ENCODE measurements around the gene DLG2.
"Not testable (repeated sequence)": the region's sequence is repeated elsewhere in the genome, so short reads cannot be mapped to it uniquely, and the experiment has no call there.

Gene DLG2

DNA sequence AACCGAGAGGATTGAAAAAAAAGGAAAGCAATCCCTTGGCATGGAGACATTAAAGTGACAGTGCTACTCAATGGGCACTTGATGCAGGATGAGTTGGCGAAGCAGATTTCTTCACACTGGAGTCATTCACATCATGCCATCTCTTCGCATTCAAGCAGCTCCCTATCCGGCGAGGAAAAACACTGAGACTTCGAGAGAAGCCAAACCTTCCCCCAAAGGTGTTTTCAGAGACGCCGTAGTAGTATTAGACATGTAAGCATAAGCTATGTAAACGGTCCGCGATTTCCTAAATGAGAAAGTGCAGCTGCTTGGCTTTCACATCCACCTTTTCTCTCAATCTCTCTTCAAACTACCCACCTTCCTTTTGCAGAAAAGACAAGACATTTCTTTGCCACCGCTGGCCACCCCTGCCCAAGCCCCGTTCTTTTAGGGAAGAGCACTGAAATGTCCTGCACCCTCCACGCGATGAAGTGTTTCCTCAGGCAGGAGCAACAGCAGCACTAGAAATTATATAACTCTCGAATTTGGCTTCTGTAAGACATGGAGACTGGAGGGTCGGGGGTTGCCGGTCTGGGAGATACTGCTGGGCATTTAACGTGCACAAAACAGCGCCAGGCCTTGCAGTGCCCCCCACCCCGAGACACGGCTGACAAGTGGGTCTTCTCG, at the start of gene DLG2:
DLG2 (minus strand) TSS at position 13 of the 666 bp plus-strand sequence.
- DNase-seq, result peak; percentile 64

DNA sequence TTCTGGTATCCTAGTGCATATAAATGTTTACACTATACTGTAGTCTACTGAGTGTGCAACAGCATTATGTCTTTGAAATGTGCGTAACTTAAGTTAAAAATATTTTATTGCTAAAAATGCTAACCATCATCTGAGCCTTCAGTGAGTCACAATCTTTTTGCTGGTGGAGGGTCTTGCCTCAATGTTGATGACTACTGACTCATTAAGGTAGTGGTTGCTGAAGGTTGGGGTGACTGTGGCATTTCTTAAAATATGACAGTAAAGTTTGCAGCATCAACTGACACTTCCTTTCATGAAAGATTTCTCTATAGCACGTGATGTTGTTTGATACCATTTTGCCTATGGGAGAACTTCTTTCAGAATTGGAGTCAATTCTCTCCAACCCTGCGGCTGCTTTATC, 46.2 kb upstream of the DLG2 start:
- no peak for DNase-seq

DNA sequence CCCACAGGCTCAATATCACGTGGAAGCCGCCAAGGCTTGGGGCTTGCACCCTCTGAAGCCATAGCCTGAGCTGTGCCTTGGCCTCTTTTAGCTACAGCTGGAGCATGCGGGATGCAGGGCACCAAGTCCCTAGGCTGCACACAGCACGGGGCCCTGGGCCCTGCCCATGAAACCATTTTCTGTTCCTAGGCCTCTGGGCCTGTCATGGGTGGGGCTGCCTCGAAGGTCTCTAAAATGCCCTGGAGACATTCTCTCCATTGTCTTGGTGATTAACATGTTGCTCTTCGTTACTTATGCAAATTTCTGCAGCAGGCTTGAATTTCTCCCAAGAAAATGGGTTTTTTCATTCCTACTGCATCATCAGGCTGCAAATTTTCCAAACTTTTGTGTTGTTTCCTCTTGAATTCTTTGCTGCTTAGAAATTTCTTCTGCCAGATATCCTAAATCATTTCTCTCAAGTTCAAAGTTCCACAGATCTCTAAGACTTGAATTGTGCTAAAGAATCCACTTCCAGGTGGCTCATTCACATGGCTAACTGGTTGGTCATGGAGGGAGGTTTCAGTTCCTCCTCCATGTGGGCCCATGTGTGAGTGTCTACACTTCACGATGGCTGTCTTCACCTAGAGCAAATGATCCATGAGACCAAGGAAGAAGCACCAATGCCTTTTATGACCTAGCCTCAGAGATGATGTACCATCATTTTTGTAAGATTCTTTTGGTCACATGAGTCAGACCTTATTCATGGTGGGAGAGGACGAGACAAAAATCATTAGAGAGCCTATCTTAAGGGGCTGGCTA, 45.2 kb upstream of the DLG2 start:
- DNase-seq, result no peak

DNA sequence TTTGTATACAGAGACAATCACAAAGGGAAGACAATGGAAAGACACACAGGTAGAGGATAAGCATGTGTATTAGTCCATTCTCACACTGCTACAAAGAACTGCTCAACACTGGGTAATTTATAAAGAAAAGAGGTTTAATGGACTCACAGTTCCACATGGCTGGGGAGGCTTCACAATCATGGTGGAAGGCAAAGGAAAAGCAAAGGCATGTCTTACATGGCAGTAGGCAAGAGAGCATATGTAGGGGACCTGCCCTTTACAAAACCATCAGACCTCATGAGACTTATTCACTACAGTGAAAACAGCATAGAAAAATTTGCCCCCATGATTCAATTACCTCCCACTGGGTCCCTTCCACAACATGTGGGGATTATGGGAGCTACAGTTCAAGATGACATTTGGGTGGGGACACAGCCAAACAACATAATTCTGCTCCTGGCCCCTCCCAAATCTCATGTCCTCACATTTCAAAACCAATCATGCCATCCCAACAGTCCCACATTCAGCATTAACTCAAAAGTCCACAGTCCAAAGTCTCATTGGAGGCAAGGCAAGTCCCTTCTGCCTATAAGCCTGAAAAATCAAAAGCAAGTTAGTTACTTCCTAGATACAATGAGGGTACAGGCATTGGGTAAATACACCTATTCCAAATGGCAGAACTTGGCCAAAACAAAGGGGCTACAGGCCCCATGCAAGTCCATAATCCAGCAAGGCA, 44.0 kb upstream of the DLG2 start:
- not testable (repeated sequence) for DNase-seq

DNA sequence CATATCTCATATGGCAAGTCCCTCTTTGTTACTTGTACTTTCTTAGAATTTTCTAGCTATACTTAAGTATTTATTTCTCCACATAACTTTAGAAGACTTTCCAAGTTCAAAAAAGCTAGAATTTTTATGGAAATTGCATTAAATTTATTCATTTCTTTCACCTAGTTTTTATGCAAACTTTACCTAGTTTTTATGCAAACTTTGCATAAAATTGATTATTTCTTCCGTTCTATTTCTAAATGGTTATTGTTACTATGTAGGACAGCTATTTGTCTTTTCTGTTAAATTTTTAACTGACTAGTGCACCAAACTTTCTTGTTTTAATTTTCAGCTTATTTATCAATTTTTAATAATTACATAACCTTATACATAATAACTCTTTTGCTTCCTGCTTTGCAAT, 41.0 kb upstream of the DLG2 start:
- DNase-seq, result no peak

DNA sequence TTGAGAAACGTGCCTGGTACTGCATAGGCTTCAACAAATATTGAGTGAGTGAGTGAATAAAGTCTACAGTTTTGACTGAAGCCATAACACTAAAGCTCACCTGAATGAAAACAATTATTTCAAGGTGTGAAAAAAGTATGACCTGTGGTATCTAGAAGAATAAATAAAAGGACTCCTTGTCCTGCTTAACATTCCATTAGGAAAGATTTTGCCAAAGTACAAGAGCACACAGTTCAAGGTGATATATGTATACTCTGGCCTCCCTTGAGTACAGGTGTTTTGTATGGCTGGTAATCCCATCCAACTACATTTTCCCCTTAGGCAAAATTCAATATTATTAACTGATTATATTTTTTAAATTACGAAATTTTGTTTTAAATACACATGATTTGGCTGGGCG, 39.5 kb upstream of the DLG2 start:
- DNase-seq, result no peak

DNA sequence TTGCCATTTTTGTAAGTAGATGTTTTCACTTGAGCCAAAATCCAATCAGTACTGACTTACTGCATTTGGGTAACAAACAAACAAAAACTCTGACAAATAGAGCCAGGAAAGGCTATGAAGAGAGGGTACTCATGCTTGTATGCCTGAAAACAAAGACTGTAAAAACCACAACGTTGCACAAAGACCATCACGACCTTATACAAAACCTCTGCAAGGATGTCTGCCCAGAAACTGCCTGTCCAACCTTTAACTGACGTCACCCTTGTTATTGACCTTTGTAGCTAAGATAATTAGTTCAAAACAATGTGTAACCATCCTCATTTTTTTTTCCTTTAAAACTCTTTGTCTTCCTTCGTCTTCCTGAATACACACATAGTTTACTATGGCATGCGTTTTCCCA, 38.6 kb upstream of the DLG2 start:
- DNase-seq, result no peak

DNA sequence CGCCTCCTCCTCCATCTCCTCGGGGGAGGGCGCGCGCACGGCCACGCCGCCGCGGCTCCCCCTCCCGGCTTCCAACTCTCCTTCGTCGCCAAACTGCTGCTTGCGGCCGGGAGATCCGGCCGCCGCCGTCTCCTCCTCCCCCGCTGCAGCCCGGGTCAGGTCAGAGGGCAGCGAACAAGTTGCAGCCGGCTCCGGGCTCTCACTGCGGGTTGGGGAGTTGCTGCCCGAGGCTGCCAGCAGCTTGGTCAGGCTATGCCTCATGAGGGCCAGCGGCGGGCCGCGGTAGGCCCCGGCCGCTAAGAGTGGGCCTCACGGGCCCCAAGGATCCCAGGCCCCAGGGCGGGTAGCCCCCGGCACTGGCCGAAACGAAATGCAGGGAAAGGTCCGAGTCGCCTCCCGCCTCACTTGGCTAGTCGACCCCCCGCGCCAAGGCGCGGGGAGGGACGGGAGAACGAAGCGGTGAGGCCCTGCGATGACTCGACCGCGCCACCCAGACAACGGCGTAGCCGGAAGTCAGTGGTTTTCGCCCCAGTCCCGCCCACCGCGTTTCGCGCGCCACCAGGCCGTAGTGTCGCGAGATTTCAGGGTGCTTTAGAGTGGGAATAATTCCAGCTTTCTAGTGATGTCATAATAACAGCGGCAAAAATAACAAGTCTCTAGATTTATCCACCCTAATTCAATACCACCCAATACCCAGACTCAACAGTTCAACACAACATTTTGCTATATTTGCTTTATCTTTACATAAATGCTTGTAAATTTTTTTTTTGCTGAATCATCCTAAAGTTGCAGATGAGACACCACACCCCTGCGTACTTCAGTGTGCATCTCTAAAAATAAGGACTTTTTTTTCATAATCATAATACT, 37.7 kb upstream of the DLG2 start, which contains the start of gene CREBZF:
CREBZF (minus strand) TSS at position 515 of the 867 bp plus-strand sequence; CDS start at position 261, 254 bp downstream.
- peak; percentile 98 for DNase-seq

DNA sequence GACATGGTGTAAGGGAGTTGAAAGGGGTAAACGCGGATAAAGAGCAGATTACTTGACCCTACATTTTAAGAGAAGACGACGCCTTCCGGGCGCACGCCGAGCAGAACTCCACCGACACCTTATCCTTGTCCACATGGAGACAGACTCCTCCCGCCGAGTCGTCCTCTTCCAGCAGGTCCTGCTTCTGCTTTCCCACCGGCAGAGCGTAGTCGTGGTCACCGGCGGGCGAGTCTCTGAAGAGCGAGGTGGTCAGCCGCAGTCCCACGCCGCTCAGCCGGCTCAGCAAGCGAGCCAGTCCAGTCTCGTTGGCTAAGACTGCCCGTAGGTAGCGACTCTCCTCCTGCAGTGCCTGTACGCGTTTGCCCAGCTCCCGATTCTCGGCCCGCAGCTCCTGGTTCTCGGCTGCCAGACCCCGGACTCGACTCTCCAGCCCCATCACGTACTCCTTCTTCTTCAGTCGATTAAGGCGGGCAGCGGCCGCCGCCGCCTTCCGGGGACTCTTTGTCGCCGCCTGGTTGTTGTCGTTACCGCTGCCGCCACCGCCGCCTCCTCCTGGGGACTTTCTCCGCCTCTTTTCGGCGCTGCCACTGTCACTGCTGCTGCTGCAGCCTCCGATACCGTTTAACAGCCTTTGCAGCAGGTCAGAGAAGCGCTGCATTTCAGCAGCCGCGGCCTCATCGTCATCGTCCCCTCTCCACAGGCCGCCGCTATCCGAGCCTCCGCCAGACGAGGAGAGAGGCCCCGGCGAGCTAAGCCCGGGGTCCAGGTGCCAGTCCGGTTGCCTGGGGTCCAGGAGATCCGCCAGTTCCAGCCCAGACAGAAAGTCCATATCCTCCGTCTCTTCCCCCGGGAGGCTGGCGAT, 36.8 kb upstream of the DLG2 start:
- DNase-seq, result peak; percentile 82

DNA sequence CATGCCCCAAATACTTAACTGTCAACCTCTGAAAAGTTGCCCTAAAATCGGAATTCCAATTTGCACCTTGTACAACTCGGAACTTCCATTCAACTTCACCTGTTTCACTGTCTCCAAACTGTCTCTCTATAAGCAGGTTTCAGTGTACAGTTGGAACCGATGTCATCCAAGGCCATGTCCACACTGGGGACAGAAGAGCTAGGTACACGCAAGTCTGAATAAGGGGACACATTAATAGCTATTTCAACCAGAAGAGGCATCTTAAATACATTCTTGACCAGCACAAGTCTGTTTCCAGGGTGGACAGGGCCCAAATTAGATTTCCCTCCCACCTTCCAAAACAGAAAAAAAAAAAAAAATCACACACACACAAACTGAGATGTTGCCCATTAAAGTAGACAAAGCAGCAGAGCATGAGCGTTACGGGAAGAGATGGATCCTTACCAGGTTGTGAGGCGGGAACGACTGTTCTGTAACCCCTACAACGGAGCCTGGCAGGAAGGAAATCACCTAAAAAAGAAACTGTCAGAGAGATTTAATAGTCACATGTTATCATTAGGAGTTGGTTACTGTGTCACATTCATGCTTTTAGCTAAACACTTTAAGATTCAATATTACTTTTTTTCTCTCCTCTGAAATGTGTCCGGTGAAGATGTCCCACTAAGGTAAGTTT, 36.1 kb upstream of the DLG2 start:
- peak; percentile 52 for DNase-seq

DNA sequence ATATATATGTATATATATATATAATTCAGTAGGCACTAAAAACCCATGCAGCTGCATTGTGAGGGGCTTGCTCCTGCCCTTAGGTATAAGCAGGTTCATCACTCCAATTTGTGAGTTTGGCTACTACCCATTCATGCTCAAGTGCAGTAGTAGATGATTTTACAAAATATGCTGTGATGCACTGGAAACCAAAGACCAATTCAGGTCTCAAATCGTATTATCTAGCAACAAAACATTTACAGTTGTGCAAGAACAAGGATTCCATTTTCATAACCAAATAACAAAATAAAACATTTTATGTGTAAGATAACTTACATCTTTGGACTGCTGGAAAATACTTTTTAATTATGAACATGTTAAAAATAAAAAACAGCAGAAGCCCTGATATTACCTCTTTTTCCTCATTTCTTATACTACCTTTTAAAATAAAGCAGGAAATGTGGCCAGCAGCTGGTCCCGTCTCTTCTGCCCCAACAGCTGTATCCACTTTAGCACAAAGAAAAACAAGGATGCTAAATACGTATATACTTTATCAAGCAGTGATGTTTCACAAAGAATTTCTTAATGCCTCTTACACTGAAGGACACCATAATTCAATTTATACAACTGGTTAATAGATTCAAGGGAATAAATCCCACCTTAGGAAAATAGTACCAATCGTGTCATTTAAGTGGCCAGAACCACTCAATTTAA, 35.0 kb upstream of the DLG2 start:
- DNase-seq, result peak; percentile 8

DNA sequence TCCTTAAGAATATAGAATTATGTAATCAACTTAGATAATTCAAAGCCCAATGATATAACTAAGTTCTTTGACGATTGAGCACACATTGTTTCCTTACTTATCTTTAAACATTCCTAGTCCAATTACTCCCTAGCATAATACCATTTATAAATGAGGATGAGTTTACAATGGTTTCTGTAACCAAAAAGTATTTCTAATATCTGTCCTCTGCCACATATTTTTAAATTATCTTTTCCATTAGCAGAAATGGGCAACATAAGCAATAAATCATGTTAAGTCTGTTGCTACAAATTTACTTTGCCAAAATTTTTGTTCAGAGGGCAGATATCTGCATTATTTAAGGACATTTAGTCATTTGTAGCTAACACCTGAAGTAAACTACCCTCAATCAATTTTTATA, 31.0 kb upstream of the DLG2 start:
- DNase-seq, result no peak

DNA sequence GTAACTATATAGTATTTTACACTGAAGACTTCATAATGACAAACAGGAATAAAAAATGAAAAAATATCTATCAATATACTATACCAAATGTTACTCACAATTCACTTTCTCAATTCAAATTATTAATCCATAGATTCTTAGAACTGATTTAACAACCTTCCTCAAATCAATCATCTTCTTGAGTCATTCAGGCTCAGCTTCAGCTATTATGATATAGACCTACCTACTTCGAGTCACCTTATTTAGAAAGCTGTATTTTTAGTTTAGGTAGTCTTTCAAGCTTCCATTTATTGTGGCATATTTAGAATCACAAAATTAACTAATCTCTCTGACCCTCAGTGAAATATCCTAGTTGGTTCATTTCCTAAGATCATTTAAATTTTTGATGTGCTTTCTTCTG, 29.6 kb upstream of the DLG2 start:
- DNase-seq, result no peak

DNA sequence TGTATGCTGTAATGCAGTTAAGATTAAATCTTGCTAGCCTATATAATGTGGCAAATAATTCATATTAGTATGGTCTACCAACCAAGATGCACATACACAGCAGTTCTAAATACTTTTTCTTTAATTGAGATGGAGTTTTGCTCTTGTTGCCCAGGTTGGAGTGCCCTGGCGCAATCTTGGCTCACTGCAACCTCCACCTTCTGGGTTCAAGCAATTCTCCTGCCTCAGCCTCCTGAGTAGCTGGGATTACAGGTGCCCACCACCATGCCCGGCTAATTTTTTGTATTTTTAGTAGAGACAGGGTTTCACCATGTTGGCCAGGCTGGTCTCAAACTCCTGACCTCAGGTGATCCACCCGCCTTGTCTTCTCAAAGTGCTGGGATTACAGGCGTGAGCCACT, 27.2 kb upstream of the DLG2 start:
- DNase-seq, result not testable (repeated sequence)

DNA sequence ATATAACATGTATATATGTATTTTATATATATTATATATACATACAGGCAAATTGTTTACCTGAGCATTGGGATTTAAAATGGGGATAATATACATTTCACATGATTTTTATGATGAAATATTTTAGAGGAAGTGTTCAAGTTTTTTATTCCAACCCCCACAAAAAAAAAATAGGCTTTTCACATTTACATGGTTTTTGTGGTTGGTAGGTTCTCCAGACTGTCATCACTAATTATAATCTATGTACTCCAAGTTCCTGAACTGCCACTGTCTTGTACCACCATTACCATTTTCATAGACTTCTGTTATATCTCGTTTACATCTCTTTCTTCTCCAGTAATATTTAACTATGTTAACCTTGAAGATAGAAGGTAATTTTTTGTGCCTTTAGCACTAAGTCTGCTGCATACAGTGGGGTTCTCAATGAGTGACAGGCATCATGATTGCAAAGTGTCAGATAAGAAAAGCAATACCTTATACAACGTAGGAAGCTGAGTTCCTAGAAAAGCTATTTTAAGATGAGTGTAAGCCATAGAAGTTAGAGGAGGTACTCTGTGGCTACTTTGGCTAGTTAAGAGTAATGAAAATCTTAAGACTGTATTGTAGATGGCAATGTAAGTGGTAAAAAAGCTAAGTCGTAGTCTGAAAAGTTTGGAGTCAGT, 25.8 kb upstream of the DLG2 start:
- no peak for DNase-seq

DNA sequence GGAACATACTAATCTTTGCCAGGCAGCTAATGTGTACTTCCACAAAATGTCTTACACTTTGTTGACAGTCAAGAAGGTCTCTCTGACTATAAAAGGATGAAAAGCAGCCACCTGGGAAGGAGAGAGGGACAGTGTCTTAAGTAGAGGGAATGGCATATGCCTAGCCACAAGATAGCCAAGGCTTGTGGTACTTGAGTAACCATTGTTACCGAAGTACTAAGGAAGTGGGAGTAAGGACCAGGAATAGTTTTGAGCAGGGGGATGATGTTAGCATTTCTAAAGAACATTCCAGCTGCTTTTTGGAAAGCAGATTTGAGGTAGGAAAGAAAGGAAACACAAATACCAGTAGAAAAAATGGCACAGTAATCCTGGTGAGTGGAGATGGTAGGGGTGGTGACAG, 24.0 kb upstream of the DLG2 start:
- DNase-seq, result no peak

DNA sequence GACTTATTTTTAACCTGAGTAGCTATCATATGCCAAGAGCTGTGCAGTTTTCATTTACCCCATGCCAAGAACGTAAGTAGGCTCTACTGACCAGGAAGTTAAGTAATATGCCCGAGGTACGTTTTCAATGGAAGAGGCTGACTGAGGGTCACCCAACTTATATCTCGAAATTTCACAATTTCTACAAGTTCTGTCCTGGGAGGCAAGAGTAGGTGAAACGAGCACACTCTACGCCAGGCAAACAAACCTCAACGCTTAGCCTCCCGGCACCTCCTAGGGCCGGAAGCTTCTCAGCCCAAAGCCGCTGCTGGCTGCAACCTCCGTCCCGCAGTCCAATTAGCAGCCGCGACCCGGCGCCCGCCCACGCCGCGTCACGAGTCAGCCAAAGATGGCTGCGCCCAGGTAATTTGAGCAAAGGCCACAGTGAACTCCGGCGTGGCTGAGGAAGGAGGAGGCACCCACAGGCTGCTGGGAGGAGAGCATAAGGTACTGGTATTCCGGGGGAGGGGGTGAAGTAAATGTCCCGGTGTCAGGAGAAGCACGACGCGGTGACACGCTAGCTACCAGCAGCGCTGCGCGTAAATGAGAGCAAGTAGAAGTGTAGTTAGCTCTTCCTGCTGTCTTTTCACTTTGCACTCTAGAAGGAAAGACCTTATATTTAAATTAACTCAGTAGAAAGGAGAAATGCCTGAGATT, 20.6 kb upstream of the DLG2 start, which contains the start of gene TMEM126A:
TMEM126A (plus strand) TSS at position 364 of the 696 bp plus-strand sequence. CDS start 2,289 bp downstream, outside the sequence.
- DNase-seq, result peak; percentile 97

DNA sequence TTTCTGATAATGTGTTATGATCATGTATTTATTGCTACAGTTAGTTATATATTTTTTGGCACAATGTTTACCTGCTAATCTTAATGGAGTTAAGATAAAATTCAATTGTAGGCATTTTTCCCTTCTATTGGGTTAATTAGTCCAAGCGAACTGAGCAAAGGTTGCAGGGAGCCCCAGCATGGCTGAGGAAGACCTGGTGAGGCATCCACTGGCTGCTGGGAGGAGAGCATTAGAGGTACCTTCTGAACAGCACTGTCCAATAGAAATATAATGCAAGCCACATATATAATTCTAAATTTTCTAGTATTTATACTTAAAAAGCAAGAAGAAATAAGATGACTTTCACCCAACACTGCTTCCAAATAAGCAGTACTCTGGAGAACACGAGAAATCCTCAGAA, 19.9 kb upstream of the DLG2 start:
- DNase-seq, result peak; percentile 29

DNA sequence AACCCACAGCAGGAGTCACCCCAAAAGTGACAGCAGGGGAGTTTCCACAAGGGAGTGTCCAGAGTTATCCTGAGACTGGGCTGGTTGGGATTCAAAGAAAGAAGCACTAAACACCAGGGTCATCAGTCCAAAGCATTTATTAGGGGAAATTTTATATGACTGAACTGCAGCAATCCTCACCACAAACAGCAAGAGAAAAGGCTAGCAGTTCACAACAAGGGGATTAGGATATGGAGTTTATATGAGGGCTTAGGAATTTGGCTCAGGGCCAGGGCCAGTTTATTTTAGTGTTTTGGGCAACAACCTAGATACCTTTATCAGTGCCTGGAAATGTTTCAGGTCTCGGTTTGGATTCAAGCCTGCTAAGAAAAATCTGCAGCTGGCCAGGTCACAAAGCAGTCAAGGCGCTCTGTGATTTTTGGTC, 16.1 kb upstream of the DLG2 start:
- peak; percentile 28 for DNase-seq
